Stimulated activated CD4-positive, alpha-beta T cell treated with anti-CD3 and anti-CD28 coated beads, Interleukin-4, amount 100 ng/mL, for 4 hours (primary cell): ENCODE measurements around the gene CENPK.
"Not testable (repeated sequence)": the region's sequence is repeated elsewhere in the genome, so short reads cannot be mapped to it uniquely, and the experiment has no call there.

Experiments
- DNase-seq, 2 experiments: peaks; one replicate each; pipeline ENCODE4 v3.0.0-alpha.2; 2020

Gene CENPK, protein sequence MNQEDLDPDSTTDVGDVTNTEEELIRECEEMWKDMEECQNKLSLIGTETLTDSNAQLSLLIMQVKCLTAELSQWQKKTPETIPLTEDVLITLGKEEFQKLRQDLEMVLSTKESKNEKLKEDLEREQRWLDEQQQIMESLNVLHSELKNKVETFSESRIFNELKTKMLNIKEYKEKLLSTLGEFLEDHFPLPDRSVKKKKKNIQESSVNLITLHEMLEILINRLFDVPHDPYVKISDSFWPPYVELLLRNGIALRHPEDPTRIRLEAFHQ

DNA sequence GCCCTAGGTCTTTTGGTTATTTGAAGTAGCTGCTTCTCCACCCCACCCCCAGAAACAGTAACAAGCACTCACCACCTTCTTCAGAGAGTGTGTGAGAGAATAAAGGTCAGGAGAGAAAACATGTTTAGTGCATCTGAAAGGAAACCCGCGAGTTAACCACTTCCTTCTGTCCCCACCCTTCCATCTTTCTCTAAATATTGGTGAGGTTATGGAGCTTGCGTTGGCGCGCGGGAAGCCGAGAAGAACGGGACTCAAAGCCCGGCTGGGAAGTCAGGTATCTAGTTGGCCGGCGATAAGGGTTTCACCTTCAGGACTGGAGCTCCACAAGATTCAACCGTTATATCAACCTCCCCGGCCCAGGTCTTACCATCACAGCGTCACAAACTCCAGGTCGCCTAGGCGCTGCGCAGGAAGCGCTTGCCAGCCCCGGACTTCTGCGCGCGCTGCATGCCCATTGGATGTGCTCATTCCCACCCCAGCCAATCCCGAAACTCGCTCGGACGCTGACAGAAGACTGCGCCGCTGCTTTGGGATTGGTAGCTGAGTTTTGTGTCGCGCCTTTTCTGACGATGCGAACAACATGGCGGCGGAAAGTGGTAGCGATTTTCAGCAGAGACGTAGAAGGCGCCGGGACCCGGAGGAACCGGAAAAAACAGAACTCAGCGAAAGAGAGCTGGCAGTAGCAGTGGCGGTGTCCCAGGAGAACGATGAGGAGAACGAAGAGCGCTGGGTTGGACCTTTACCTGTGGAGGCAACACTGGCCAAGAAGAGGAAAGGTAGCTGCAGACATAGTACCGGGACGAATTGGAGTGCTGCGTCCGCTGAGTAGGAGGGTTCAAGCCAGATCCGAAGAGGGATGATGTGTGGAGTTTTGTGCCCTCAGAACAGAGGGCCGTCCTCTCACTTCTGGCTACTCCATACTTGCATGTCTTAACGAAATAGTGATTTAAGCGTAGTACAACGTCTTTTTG is at the start of gene CENPK, which contains the start of gene PPWD1:
TSS of gene CENPK (minus strand) at position 438 of the 971 bp plus-strand sequence. CDS start 8,261 bp downstream, outside the sequence.
TSS of gene PPWD1 (plus strand) at position 566 of the 971 bp plus-strand sequence. CDS start at position 581, 15 bp downstream.
- DNase-seq: peak; percentile 90 to 93

DNA sequence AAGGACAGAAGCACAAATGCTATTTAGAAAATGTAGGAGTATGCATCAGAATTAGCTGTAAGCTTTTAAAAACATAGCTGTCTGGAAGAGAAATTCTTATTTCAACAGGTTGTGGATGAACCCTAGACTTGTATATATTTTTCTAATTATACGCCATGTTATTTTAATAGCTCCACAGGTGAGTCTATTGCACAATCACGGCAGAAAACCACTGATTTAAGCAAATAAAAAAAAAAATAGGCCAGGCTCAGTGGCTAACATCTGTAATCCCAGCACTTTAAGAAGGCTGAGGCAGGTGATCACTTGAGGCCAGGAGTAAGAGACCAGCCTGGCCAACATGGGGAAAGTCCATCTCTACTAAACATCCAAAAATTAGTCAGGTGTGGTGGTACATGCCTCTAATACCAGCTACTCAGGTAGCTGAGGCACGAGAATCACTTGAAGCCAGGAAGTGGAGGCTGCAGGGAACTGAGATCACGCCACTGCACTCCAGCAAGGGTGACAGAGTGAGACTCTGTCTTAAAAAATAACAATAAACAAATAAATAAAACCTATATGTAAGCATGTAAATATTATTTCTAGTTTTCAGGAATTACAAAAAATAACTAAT is 49.4 kb upstream of the CENPK start:
- DNase-seq: no peak

DNA sequence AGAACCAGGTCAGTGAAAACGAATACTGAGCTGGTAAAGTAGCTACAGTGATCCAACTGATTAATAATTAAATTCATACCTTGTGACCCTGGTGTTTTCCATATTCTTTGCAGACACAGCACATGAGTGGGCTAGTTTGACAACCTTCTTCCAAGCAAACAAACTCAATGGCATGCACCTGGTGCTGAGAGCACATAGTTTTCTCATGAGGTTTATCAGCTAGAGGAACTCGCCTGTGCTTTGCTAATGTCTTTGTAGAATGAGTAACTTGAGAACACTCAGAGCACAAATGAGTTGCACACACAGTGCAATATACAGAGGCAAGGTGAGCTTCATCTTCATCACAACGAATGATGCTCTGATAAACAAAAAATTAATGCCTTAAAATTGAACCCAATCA is 48.6 kb upstream of the CENPK start:
- DNase-seq: no peak

DNA sequence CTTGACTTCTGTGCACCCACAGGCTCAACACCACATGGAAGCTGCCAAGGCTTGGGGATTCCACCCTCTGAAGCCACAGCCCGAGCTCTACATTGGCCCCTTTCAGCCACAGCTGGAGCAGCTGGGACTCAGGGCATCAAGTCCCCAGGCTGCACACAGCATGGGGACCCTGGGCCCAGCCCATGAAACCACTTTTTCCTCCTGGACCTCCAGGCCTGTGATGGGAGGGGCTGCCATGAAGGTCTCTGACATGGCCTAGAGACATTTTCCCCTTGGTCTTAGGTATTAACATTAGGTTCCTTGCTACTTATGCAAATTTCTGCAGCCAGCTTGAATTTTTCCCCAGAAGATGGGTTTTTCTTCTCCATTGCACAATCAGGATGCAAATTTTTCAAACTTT is 38.8 kb upstream of the CENPK start:
- not testable (repeated sequence) for DNase-seq

DNA sequence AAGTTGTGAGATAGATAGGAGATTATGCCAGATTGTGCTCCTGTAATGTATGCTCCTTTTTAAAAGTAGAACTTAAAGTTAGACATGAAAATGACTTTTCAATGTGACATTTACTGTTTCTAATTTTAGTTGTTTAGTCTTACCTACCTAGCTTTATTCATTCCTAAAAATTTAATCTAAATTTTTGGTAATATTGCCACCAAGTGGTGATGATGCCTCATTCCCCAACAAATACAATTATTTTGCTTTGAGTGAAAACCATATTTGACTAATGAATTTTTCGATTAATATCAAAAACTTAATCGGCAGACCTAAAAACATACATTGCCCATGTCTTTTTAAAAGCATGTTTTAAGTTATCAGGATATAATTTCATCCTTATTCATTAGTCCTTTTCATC is 25.7 kb upstream of the CENPK start:
- no peak for DNase-seq

DNA sequence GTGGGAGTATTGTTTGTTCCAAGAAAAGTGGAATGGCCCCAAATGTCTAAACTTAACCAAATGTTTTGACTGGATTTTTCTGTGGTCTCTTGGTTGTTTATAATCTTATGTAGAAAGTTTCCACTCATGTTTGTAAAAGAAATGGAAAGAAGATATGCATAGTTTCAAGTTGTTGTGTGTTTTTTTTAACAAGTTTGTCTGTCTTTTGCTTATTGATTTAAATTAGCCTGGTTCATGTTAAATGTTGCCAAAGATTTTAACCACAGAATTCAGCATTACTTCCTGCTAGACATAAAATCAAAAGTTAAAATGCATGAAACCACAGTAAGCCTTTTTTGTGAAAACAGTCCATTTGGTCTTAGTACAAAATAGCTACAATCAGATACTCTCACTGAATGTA is 14.2 kb upstream of the CENPK start:
- DNase-seq: no peak

DNA sequence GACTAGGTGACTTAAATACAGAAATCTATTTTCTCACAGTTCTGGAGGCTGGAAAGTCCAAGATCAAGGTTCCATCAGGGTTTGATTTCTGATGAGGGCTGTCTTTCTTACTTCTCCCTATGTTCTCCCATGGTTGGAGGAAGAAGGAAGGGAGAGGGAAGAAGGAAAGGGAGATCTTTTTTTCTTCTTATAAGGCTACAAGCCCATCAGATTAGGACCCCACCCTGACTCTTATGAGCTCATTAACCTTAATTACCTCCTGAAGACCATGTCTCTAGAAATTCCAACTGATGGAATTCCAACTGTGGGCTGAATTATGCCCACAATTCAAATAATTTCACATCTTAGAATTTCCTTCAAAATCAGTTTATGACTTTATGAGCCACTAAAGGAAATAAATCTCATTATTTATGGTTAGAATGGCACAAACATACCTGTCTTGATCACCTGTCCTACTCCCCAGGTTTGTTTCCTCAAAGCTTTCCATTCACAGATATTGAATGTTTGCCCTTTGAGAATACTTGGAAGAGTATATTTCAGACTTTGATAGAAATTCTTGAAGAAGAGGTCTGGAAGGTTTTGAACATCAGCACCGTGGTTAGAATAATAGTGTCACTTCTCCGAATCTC is 7.7 kb upstream of the CENPK start:
- no peak for DNase-seq

DNA sequence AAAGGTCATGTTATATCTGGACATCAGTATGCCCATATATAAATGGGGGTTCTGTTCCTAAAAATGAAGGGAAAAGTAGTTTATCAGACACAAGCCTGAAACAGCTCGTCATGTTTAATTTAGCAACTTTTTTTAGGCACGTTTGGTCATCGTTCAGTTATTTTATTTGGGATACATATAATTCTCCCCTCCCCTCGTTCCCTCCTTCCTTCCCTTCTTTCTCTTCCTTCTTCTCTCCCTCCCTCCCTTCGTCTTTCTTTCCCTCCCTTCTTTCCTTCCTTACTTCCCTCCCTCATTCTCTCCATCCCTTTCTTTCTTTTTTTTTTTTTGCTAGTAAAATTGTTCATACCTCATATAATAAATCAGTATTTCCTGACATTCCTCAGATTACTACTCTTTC is 3.5 kb upstream of the CENPK start:
- DNase-seq: no peak

DNA sequence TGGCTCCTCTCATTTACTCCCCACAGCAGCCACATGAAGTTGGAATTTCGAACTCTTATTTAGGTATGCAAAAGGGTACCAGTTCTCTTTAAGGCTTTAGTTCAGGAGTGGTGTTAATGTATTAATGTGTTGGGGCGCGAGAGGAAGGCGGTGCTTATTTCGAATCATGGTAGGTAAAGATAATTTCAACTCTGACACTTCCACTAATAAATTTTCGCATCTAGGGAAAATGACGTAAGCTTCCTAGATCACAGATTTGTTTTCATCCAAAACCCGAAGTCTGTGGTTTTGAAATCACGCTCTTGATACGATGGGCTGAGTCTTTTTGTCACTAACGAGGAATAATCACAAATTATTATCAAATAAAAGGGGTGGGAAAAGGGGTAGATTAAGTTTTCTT is 809 bp upstream of the CENPK start:
- DNase-seq: no peak

DNA sequence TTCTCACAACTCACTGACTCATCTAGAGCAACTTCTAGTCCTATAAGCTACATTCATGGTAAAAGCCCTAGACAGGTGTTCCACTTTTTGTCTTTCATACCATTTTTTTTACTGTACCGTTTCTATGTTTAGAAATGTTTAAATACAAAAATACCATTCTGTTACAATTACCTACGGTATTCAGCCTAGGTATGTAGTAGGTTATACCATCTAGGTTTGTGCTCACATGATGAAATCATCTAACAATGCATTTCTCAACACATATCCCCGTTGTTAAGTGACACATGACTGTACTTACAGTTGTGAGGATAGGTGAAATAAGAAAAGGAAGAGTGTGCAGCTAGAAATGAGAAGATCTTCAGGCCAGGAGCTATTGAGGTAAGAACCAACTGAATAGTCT is 6.2 kb downstream of the CENPK start:
- DNase-seq: no peak

DNA sequence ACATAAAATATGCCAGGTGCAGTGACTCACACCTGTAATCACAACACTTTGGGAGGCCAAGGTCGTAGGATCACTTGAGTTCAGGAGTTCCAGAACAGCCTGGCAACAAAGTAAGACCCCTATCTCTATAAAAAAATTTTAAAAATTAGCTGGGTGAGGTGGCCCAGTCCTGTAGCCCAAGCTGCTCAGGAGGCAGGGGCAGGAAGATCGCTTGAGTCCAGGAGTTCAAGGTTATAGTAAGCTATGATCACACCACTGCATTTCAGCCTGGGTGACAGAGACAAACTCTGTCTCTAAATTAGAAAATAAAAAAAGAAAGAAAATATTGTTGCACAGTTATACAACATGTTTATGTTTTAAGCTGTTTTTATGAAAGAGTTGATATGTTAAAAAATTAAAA is 6.8 kb downstream of the CENPK start:
- DNase-seq: no peak

DNA sequence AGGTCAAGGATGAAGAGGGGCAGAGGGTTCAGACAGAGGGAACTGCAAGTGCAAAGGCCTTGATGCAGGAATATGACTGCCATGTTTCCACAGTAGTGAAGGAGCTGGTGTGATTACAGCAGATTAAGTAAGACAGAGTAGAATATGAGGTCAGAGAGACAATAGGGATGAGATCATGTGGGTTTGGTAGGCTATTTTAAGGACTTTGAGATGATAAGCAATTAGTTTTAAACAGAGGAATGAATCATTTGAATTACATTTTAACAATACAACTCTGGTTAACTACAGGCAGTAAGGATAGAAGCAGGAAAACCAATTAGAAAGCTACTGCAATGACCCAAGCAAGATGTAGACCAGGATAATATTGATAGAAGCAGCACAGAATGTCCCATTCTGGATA is 7.7 kb downstream of the CENPK start:
- no peak for DNase-seq

DNA sequence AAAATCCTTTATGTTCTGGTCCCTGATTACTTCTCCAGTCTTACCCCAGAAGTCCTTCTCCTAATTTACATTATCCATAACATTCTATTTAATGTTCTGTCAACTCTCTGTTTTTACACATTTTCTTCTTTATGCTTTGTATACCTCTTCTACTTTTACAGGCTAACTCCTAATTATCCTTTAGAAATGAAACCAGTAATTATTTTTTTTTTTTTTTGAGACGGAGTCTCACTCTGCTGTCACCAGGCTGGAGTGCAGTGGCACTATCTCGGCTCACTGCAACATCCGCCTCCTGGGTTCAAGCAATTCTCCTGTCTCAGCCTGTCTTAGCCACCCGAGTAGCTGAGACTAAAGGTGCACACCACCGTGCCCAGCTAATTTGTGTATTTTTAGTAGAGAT is 9.0 kb downstream of the CENPK start:
- no peak for DNase-seq

DNA sequence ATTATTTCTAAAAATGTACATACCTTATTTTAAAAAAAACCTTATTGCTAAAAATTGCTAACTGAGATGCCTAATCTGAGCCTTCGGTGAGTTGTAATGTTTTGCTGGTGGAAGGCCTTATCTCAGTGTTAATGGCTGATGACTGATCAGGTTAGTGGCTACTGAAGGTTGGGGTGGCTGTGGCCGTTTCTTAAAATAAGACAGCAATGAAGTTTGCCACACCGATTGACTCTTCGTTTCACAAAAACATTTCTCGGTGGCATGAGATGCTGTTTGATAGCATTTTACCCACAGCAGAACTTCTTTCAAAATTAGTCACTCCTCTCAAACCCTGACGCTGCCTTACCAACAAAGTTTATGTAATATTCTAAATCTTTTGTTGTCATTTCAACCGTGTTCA is 14.7 kb downstream of the CENPK start:
- DNase-seq: no peak

DNA sequence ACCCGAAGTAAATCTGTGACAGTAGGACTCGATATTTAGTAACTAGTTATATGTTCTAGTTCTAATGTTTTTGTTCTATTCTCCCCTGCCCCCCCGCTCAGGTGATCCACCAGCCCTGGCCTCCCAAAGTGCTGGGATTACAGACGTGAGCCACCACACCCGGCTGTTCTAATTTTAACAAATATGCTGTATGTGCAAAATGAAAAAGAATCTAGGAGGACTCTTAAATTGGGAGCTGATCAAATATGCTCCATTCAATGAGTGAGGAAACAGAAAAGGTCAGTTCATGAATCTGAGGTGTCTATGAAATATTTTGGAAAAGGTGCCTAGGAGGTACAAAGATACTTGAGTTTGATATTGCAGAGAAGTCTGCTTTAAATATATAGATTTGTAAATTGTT is 16.8 kb downstream of the CENPK start:
- no peak for DNase-seq

DNA sequence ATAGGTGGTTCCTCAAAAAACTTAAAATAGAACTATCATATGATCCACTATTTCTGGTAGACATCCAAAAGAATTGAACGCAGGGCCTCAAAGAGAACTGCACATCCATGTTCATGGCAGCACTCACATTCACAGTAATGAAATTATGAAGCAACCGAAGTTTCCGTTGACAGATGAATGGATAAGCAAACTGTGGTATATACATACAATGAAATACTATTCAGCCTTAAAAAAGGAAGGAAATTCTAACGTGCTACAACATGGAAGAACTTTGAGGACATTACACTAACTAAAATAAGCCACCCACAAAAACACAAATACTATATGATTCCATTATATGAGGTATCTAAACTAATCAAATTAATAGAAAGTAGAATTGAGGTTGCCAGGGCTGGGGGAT is 18.5 kb downstream of the CENPK start:
- no peak for DNase-seq

DNA sequence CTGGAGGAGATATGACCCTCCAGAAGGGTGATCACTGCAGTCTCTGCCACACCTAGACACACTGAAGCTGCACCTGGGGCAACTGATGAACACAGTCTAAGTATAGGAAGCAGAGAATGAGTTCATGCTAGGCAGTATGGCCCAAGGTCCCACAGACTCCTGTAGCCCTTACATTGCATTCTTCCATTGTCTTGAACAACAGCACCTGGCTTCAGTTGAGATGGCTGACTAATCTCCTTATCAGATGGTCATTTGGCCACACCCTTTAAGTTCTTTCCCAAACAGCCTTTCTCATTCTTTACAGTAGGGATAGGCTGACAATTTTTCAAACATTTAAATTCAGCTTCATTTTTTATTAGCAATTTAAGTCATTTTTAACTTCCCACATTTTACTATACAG is 23.1 kb downstream of the CENPK start:
- no peak for DNase-seq

DNA sequence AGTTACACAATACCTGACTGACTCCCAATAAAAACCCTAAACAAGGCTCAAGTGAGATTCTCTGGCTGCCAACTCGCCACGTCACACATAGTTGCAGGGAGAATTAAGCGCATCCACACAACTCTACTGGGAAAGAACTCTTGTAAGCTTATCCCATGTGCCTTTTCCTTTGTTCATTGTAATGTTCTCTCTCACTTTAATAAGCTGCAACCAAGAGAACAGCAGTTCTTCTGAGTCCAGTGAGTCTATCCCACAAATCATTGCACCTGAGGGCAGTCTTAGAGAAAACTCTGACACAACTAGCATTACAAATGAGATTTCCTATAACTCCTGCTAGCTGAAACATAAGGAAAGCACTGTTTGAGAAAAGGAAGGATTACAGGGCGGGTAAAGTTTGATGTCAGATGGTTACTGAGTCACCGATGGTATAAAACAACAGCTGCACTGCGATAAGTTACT is 27.4 kb downstream of the CENPK start:
- DNase-seq: no peak

DNA sequence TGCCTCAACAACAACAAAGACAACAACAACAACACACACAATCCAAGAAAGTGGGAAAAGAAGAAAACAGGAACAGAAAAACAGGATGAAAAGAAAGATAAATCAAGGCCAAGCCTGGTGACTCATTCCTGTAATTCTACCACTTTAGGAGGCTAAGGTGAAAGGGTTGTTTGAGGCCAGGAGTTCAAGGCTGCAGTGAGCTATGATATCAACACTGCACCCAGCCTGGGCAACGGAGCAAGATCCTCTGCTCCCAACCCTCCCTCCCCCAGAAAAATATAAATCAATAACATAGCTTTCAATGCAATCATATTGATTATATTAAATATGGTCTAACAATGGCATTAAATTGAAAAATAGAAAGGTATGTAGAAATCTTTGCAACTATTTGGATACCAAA is 32.1 kb downstream of the CENPK start:
- DNase-seq: no peak

DNA sequence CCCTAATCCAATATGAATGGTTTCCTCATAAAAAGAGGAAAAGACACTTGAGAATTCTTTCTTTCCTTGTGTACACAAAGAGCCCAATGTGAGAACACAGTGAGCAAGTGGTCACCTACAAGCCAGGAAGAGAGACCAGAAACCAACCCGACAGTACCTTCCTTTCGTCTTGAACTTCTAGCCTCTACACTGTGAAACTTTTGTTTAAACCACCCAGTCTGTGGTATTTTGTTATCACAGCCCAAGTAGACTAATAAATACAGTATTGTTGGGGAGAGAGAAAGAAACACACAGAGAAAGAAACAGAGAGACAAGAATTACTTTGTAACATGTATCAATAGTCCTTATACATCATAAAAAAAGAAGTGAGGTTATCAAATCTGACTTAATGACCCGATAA is 37.2 kb downstream of the CENPK start:
- DNase-seq: no peak

DNA sequence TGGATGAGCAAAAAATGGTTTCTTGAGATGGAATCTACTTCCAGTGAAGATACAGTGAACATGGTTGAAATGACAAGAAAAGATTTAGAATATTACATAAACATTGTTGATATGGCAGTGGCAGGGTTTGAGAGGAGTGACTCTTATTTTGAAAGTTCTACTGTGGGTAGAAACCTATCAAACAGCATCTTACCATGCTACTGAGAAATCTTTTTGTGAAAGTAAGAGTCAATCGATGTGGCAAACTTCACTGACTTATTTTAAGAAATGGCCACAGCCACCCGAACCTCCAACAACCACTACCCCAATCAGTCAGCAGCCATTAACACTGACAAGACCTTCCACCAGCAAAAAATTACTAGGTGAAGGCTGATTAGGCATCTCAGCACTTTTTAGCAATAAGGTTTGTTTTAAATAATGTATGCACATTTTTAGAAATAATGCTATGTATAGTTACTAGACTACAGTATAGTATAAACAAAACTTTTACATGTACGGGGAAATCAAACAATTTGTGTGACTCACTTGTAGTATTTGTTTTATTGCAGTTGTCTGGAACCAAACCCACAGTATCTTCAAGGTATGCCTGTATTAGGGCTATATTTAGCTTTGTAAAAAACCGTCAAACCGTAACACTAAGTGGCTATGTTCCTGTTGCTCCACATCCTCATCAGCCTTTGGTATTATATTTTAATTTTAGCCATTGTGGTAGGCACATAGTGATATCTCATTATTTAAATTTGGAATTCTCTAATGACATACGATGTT is 50.6 kb downstream of the CENPK start:
- no peak for DNase-seq

DNA sequence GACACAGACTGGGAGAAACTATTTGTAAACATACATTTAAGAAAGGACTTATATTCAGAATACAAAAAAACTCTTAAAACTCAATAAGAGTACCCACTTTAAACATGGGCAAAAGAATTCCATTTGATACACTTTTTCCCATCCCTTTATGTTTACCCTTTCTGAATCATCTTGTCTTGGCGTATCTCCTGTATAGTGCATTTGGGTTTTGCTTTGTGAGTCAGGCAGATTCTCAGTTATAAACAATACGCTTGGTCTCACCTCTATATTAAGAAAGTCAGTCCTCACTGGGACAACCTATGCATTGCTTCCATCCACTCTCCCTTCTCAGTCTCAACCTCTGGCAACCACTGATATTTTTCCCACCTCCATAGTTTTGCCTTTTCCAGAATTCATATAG is 54.0 kb downstream of the CENPK start:
- no peak for DNase-seq
